ENCODE results near the gene PKN2.

PKN2 gene

DNA sequence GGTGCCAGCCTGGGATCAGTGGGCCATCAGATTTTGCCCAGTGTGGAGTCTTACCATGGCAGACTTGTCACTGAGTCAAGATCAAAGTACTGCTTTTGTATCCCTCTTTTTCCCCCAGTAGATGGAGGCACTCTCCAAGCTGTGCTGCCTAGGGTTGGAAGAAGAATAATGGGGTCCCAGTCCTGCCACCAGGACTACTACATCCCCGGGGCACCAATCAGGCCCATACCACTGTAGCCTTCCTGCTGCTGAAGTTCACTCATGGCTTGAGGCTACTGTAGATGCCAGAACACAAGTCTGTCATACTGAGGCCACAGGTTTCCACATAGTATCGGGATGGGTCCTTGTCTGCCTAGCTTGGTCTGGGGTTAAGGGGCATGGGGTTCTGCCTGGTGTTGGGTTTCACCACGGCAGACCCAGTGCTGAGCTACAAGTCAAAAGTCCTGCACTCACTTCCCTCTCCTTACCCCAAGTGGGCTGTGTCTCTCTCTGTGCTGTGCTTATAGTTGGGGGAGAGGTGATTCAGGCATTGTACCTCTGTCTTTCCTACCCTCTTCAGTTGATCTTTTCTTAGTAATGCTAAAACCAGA, 53.4 kb downstream of the PKN2 start:
- TF ChIP-seq, protein P1, sequence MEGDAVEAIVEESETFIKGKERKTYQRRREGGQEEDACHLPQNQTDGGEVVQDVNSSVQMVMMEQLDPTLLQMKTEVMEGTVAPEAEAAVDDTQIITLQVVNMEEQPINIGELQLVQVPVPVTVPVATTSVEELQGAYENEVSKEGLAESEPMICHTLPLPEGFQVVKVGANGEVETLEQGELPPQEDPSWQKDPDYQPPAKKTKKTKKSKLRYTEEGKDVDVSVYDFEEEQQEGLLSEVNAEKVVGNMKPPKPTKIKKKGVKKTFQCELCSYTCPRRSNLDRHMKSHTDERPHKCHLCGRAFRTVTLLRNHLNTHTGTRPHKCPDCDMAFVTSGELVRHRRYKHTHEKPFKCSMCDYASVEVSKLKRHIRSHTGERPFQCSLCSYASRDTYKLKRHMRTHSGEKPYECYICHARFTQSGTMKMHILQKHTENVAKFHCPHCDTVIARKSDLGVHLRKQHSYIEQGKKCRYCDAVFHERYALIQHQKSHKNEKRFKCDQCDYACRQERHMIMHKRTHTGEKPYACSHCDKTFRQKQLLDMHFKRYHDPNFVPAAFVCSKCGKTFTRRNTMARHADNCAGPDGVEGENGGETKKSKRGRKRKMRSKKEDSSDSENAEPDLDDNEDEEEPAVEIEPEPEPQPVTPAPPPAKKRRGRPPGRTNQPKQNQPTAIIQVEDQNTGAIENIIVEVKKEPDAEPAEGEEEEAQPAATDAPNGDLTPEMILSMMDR (IDR thresholded peaks at IDR 0.05; ENCODE audit: low read depth, low read length, missing control alignments) = no peak
- DNase-seq (ENCODE audit: extremely low read depth, low read depth) = no peak
- no peak overlapping the region for H3K4me3 ChIP-seq (replicated peaks; ENCODE audit: low read depth, low read length)

DNA sequence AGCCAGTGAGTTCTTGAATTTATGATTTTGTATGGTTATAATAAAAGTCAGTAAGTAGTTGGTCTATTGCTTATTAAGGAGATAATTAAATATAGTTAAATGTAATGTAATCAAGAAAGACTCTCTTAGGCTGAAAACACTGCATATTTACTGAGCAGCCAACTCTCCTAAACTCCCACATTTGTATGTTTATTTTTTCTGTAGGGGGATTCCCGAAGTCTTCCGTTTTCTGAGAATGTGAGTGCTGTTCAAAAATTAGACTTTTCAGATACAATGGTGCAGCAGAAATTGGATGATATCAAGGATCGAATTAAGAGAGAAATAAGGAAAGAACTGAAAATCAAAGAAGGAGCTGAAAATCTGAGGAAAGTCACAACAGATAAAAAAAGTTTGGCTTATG, 56.7 kb downstream of the PKN2 start:
- H3K4me3 ChIP-seq (replicated peaks; ENCODE audit: low read depth, low read length) = no peak overlapping the region
- TF ChIP-seq, protein P1 (IDR thresholded peaks at IDR 0.05; ENCODE audit: low read depth, low read length, missing control alignments) = no peak
- DNase-seq (ENCODE audit: extremely low read depth, low read depth) = no peak

DNA sequence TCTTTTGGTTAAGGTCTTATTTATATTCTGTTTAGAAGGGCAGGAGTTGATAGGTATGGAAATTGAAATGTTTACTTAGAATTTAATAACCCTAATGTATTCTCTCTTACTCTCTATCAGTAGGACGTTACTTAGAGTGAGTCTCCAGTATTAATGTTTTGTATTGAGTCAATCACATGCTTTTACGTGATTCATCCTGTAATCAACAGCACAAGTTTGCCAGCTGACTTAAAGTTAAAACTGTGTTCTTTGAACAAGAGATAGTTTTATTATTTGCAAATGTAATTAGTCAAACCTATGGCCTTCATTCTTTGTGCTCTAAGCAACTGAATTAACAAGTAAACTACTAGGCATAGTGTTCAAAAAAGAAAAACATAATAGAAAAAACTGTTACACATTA, 57.3 kb downstream of the PKN2 start:
- H3K4me3 ChIP-seq (replicated peaks; ENCODE audit: low read depth, low read length) = no peak overlapping the region

DNA sequence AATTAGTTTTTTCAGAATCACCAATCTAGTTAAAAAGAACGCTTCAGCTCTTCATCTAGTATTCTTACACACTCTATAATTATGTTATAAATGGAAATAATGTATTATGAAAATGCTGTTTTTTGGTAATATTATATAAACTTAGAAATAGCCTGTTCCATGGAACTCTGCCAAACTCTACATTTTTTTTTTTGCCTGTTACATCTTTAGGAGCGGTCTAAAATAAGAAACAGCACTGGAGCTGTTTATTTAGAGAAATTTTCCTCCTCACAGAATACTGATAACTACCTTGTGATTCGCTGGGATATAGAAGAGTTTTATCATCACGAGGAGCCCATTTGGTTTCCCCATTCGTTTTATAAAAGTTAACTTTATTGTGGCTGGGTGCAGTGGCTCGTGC, 58.5 kb downstream of the PKN2 start:
- no peak overlapping the region for H3K4me3 ChIP-seq (replicated peaks; ENCODE audit: low read depth, low read length)
- no peak for DNase-seq (ENCODE audit: extremely low read depth, low read depth)
- TF ChIP-seq, protein P1 (IDR thresholded peaks at IDR 0.05; ENCODE audit: low read depth, low read length, missing control alignments) = no peak

More for the DNA sequence above, 57.3 kb downstream of the PKN2 start:
- no peak for DNase-seq (ENCODE audit: extremely low read depth, low read depth)
- TF ChIP-seq, protein P1 (IDR thresholded peaks at IDR 0.05; ENCODE audit: low read depth, low read length, missing control alignments) = no peak

DNA sequence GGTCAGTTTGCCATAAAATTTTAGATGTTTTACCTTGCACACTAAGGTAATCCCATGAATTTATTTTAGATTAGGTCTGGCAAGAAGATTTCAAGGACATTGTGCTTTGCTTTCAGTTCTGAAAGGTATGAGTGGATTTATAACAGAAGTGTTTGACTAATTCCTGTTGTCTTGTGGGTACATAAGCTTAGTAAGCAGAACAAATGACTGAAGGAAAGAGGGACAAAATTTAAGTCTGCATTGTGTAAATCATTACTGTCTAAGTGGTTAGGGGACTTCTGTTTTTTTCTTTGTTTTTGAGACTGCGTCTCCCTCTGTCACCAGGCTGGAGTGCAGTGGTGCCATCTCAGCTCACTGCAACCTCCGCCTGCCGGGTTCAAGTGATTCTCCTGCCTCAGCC, 60.1 kb downstream of the PKN2 start:
- TF ChIP-seq, protein P1 (IDR thresholded peaks at IDR 0.05; ENCODE audit: low read depth, low read length, missing control alignments) = no peak
- DNase-seq (ENCODE audit: extremely low read depth, low read depth) = no peak

DNA sequence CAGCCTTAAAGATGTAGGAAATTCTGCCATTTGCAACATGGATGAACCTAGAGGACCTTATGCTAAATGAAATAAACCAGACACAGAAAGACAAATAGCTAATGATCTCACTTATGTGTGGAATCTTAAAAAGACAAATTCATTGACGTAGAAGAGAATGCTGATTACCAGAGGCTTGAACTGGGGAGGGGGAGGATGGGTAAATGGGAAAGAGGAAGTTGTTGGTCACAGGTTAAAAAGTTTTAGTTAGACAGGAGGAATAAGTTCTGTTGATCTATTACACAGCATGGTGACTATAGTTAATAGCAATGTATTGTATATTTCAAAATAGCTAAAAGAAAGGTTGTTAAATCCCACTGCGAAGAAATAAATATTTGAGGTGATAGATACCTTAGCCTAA, 62.8 kb downstream of the PKN2 start:
- TF ChIP-seq, protein P1 (IDR thresholded peaks at IDR 0.05; ENCODE audit: low read depth, low read length, missing control alignments) = no peak
- DNase-seq (ENCODE audit: extremely low read depth, low read depth) = no peak
- no peak overlapping the region for H3K4me3 ChIP-seq (replicated peaks; ENCODE audit: low read depth, low read length)

More for the DNA sequence above, 60.1 kb downstream of the PKN2 start:
- no peak overlapping the region for H3K4me3 ChIP-seq (replicated peaks; ENCODE audit: low read depth, low read length)

DNA sequence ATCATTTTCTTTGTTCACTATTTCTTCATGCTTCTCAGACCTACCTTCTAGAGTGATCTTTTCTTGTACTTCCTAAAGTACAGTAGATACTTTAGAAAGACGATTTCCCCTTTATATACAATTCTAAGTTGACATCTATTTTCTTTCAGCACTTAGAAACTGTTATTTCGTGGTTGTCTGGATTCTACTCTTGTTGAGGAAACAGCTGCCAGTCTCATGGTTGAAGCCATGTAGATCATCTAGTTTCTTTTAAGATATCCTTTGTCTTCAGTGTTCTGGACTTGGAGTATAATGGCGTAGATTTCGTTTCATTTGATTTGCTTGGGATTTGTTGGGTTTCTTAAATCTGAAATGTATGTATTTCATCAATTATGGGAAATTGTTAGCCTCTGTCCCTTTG, 67.6 kb downstream of the PKN2 start:
- H3K4me3 ChIP-seq (replicated peaks; ENCODE audit: low read depth, low read length) = no peak overlapping the region
- TF ChIP-seq, protein P1 (IDR thresholded peaks at IDR 0.05; ENCODE audit: low read depth, low read length, missing control alignments) = no peak
- no peak for DNase-seq (ENCODE audit: extremely low read depth, low read depth)
